C1 segment of cervical spinal cord (tissue), 14 donors: Measurements from ENCODE around the gene LMO7.

Experiments
- DNase-seq, 14 donors: peaks; one replicate each; lab custom pipeline; 2025; lab: John Stamatoyannopoulos, UW

Gene LMO7

GRCh38 chr13:75879656-75880055, 243.5 kb downstream of the LMO7 start:
- no peak for DNase-seq

GRCh38 chr13:75881109-75881775, 245.1 kb downstream of the LMO7 start:
- DNase-seq: no peak

- no peak for DNase-seq
Observed at GRCh38 chr13:75882261-75882660, 246.1 kb downstream of the LMO7 start.

- DNase-seq: no peak
Observed at GRCh38 chr13:75889427-75889826, 253.3 kb downstream of the LMO7 start.

- no peak for DNase-seq
Observed at GRCh38 chr13:75895168-75895567, 259.0 kb downstream of the LMO7 start.

GRCh38 chr13:75896271-75896670, 260.1 kb downstream of the LMO7 start:
- no peak for DNase-seq

- DNase-seq: no peak
Observed at GRCh38 chr13:75897386-75897785, 261.3 kb downstream of the LMO7 start.

- DNase-seq: peak in 1 of 14 donors; percentile 72
Observed at GRCh38 chr13:75901501-75901900, 265.4 kb downstream of the LMO7 start.

- peak in 1 of 14 donors; percentile 85 for DNase-seq
Observed at GRCh38 chr13:75902166-75903104, 266.3 kb downstream of the LMO7 start.

- DNase-seq: no peak
Observed at GRCh38 chr13:75904012-75904411, 267.9 kb downstream of the LMO7 start.

- DNase-seq: no peak
Observed at GRCh38 chr13:75906315-75906714, 270.2 kb downstream of the LMO7 start.

GRCh38 chr13:75907044-75907443, 270.9 kb downstream of the LMO7 start:
- peak in 1 of 14 donors; percentile 66 for DNase-seq

- DNase-seq: peak in 1 of 14 donors; percentile 88
Observed at GRCh38 chr13:75908141-75908540, 272.0 kb downstream of the LMO7 start.
